ENCODE measurements around the gene MYADM. TPM values are rescaled to one million over a fixed set of nuclear protein-coding genes. Genes with fewer than 3 reads are reported as not detected.
"Not testable (repeated sequence)": the region's sequence is repeated elsewhere in the genome, so short reads cannot be mapped to it uniquely, and the experiment has no call there.

MYADM gene
- total RNA-seq, 1 experiment from 2014 or later, result 39.0 TPM

DNA sequence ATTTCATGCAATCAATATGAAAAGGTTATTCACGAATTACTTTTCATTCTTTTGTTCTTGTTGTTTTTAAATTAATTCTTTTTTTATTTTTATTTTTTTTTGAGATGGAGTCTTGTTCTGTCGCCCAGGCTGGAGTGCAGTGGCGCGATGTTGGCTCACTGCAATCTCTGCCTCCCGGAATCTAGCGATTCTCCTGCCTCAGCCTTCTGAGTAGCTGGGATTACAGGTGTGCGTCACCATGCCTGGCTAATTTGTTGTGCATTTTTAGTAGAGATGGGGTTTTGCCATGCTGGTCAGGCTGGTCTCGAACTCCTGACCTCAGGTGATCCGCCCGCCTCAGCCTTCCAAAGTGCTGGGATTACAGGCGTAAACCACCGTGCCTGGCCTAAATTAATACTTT is 27.4 kb upstream of the MYADM start:
- POLR2A ChIA-PET, result interaction anchor here (0.7 kb wide), 1 partner anchor 17 kb away, joined by 3 read pairs; no protein-coding TSS in a partner anchor
- not testable (repeated sequence) for H3K9me3 Mint-ChIP-seq (ENCODE audit: unreplicated experiment); H3K36me3 Mint-ChIP-seq (ENCODE audit: insufficient read depth, unreplicated experiment); H3K4me3 Mint-ChIP-seq (ENCODE audit: unreplicated experiment); H3K27me3 Mint-ChIP-seq (ENCODE audit: insufficient read depth, unreplicated experiment); DNase-seq (ENCODE audit: unreplicated experiment); BruUV-seq (replicated peaks); H3K4me1 Mint-ChIP-seq (ENCODE audit: insufficient read depth, unreplicated experiment); H3K27ac Mint-ChIP-seq (ENCODE audit: low read depth, unreplicated experiment)
- CTCF ChIA-PET, result interaction anchor here (0.7 to 1.6 kb wide), 2 partner anchors 9 to 185 kb away, joined by 4 to 8 read pairs; no protein-coding TSS in a partner anchor
- intact Hi-C loops (cut with micrococcal nuclease), result loop anchor here (5.0 kb wide), 2 partner anchors 42 to 67 kb away; partner anchors contain the start of genes CACNG7 and PRKCG

- CTCF ChIA-PET, result interaction anchor here (0.6 to 1.6 kb wide), 15 partner anchors 9 to 296 kb away, joined by 3 to 9 read pairs (median 4); partner anchors contain the start of genes PRKCG and TFPT
- peak; percentile 90 for DNase-seq (ENCODE audit: unreplicated experiment)
- H3K4me1 Mint-ChIP-seq (ENCODE audit: insufficient read depth, unreplicated experiment); BruUV-seq (replicated peaks); H3K36me3 Mint-ChIP-seq (ENCODE audit: insufficient read depth, unreplicated experiment); H3K27me3 Mint-ChIP-seq (ENCODE audit: insufficient read depth, unreplicated experiment); H3K4me3 Mint-ChIP-seq (ENCODE audit: unreplicated experiment); H3K9me3 Mint-ChIP-seq (ENCODE audit: unreplicated experiment): not testable (repeated sequence)
- POLR2A ChIA-PET, result interaction anchor here (0.7 to 1.5 kb wide), 7 partner anchors 16 to 274 kb away, joined by 3 to 8 read pairs (median 4); partner anchors contain the start of genes MYADM, PRPF31 and TFPT
- peak overlapping the region; percentile 46 for H3K27ac Mint-ChIP-seq (ENCODE audit: low read depth, unreplicated experiment)
- intact Hi-C loops (cut with micrococcal nuclease), result loop anchor here (1.0 to 5.0 kb wide), 3 partner anchors 26 to 66 kb away; partner anchors contain the start of genes CACNG7, MYADM and PRKCG
These were observed 26.8 kb upstream of the MYADM start for GRCh38 chr19:53840914-53841313.

DNA sequence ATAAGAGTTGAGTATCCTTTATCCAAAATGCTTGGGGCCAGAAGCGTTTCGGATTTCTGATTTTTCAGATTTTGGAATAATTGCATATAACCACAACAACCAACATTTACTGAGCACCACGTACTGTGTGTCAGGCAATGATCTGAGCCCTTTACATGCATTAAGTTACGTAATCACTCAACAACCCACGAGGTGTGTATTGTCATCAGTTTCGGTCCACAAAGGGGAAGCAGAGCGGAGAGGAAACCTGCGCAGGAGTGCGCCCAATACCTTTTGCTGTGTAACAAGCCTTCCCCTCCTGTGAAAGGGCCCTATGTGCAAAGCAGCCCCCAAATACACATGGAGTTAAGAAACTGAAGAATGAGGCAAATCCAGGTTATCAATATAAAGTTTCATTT is 22.8 kb upstream of the MYADM start:
- intact Hi-C loops (cut with micrococcal nuclease), result loop anchor here (5.0 kb wide), 2 partner anchors 37 to 62 kb away; partner anchors contain the start of genes CACNG7 and PRKCG
- no peaks in the 10 kb centered on the region for H3K27me3 Mint-ChIP-seq (ENCODE audit: insufficient read depth, unreplicated experiment)
- DNase-seq (ENCODE audit: unreplicated experiment), result no peak
- TF ChIP-seq, protein P1, sequence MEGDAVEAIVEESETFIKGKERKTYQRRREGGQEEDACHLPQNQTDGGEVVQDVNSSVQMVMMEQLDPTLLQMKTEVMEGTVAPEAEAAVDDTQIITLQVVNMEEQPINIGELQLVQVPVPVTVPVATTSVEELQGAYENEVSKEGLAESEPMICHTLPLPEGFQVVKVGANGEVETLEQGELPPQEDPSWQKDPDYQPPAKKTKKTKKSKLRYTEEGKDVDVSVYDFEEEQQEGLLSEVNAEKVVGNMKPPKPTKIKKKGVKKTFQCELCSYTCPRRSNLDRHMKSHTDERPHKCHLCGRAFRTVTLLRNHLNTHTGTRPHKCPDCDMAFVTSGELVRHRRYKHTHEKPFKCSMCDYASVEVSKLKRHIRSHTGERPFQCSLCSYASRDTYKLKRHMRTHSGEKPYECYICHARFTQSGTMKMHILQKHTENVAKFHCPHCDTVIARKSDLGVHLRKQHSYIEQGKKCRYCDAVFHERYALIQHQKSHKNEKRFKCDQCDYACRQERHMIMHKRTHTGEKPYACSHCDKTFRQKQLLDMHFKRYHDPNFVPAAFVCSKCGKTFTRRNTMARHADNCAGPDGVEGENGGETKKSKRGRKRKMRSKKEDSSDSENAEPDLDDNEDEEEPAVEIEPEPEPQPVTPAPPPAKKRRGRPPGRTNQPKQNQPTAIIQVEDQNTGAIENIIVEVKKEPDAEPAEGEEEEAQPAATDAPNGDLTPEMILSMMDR (IDR thresholded peaks at IDR 0.05; ENCODE audit: unreplicated experiment), result no peak
- no TSS peak for BruUV-seq (replicated peaks)
- ChIA-PET CTCF (interaction anchor here (0.6 kb wide), 1 partner anchor 179 kb away, joined by 3 read pairs; no protein-coding TSS in a partner anchor), POLR2A (no interaction called here)
- H3K9me3 Mint-ChIP-seq (ENCODE audit: unreplicated experiment), result no peaks in the 10 kb centered on the region
- H3K36me3 Mint-ChIP-seq (ENCODE audit: insufficient read depth, unreplicated experiment), result peaks cover 7% of the 10 kb centered on the region
- H3K4me3 Mint-ChIP-seq (ENCODE audit: unreplicated experiment), result no peak overlapping the region
- no peaks in the 10 kb centered on the region for H3K4me1 Mint-ChIP-seq (ENCODE audit: insufficient read depth, unreplicated experiment)
- H3K27ac Mint-ChIP-seq (ENCODE audit: low read depth, unreplicated experiment), result no peak overlapping the region

- Mint-ChIP-seq H3K4me1 (ENCODE audit: insufficient read depth, unreplicated experiment) (peaks cover under 1% of the 10 kb centered on the region), H3K27ac (ENCODE audit: low read depth, unreplicated experiment) (no peak overlapping the region), H3K4me3 (ENCODE audit: unreplicated experiment) (no peak overlapping the region), H3K9me3 (ENCODE audit: unreplicated experiment) (no peaks in the 10 kb centered on the region), H3K36me3 (ENCODE audit: insufficient read depth, unreplicated experiment) (peaks cover 7% of the 10 kb centered on the region), H3K27me3 (ENCODE audit: insufficient read depth, unreplicated experiment) (no peaks in the 10 kb centered on the region)
- no peak for DNase-seq (ENCODE audit: unreplicated experiment)
- ChIA-PET POLR2A (no interaction called here), CTCF (interaction anchor here (1.0 to 2.0 kb wide), 3 partner anchors 55 to 176 kb away, joined by 3 to 10 read pairs (median 5); no protein-coding TSS in a partner anchor)
- TF ChIP-seq, protein P1 (IDR thresholded peaks at IDR 0.05; ENCODE audit: unreplicated experiment), result no peak
- intact Hi-C loops (cut with micrococcal nuclease), result no loop called here
- BruUV-seq (replicated peaks), result no TSS peak
These were observed 20.1 kb upstream of the MYADM start for GRCh38 chr19:53847555-53847954.

GRCh38 chr19:53849237-53849676 is 18.4 kb upstream of the MYADM start:
- Mint-ChIP-seq H3K27ac (ENCODE audit: low read depth, unreplicated experiment) (no peak overlapping the region), H3K4me1 (ENCODE audit: insufficient read depth, unreplicated experiment) (peaks cover 5% of the 10 kb centered on the region), H3K4me3 (ENCODE audit: unreplicated experiment) (no peak overlapping the region), H3K9me3 (ENCODE audit: unreplicated experiment) (no peaks in the 10 kb centered on the region), H3K27me3 (ENCODE audit: insufficient read depth, unreplicated experiment) (no peaks in the 10 kb centered on the region), H3K36me3 (ENCODE audit: insufficient read depth, unreplicated experiment) (peaks cover 7% of the 10 kb centered on the region)
- intact Hi-C loops (cut with micrococcal nuclease), result no loop called here
- no TSS peak for BruUV-seq (replicated peaks)
- POLR2A ChIA-PET, result interaction anchor here (0.8 kb wide), 1 partner anchor 288 kb away, joined by 3 read pairs; no protein-coding TSS in a partner anchor
- TF ChIP-seq, protein P1 (IDR thresholded peaks at IDR 0.05; ENCODE audit: unreplicated experiment), result no peak
- CTCF ChIA-PET, result interaction anchor here (1.0 to 2.0 kb wide), 4 partner anchors 8 to 174 kb away, joined by 3 to 10 read pairs (median 4); no protein-coding TSS in a partner anchor
- no peak for DNase-seq (ENCODE audit: unreplicated experiment)
